Measurements from ENCODE around the gene KIF26A.

Gene KIF26A

GRCh38 chr14:104138098-104138717 is at the start of gene KIF26A:
TSS of gene KIF26A (plus strand) at chr14:104138587. CDS start at chr14:104138723, 136 bp downstream.
- no peak for DNase-seq (ENCODE audit: low read depth, low spot score)

DNA sequence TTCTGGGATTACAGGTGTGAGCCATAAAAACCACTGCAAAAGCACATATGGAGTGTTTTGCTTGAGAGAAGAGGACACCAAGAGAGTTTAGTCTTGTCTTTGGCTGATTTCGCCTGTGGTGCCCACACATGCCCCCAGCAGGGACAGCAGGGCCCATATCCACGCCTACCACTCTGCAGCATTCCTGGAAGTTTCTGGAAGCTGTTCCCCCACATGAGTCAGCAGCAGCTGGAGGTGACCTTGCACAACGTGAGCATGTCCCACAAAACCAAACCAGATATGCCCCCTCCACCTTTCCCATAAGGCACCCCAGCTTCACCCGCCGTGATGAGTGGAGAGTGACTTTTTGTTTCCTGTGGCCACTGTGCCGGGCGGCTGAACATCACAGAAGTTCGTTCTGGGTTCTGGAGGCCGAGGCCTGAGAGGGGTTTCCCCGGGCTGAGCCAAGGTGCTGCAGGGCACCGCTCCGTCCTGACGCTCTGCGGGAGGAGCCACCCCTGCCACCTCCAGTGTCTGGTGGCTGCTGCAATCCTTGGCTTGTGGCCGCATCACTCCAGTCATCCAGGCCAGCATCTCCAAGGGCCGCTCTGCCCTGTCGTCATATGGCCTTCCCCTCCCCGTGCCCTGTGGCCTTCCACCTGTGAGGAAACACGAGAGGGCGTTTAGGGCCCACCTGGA is 48.2 kb upstream of the KIF26A start:
- no peak for DNase-seq (ENCODE audit: low read depth, low spot score)

DNA sequence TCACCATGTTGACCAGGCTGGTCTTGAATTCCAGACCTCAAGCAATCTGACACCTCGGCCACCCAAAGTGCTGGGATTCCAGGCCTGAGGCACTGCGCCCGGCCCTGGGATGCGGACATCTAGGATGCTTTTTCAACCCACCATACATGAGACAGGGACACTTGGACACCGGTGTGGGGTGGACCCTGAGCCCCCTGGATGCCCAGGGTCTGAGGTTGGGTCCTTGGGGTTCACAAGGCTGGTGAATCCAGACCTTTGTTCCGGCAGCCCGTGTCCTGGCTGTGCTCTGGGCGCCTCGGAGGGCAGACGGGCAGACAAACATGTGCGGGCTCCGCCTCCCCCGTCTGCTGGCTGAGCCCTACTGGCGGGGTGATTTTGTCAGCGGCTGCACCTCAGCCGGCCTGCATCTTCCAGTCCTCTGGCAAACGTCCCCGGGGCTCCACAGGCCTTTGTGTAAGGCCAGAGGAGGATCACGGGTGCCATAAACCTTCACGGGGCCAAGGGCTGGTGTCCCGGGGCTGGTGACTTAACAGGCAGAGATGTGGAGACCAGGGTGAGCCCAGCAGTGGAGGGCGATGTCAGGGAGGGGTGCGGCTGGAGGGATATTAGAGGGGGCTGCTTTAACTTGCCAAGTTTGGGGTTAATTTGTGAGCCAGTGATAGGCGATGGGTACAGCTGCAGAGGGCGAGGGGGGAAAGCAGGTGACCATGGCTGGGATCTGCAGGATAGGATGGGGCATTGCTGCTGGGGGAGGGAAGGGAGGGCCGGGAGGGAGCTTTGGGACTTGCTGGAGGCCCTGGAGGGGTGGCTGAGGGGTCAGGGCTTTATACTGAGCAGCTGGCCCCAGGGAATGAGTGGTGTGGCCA is 47.1 kb upstream of the KIF26A start:
- no peak for DNase-seq (ENCODE audit: low read depth, low spot score)

DNA sequence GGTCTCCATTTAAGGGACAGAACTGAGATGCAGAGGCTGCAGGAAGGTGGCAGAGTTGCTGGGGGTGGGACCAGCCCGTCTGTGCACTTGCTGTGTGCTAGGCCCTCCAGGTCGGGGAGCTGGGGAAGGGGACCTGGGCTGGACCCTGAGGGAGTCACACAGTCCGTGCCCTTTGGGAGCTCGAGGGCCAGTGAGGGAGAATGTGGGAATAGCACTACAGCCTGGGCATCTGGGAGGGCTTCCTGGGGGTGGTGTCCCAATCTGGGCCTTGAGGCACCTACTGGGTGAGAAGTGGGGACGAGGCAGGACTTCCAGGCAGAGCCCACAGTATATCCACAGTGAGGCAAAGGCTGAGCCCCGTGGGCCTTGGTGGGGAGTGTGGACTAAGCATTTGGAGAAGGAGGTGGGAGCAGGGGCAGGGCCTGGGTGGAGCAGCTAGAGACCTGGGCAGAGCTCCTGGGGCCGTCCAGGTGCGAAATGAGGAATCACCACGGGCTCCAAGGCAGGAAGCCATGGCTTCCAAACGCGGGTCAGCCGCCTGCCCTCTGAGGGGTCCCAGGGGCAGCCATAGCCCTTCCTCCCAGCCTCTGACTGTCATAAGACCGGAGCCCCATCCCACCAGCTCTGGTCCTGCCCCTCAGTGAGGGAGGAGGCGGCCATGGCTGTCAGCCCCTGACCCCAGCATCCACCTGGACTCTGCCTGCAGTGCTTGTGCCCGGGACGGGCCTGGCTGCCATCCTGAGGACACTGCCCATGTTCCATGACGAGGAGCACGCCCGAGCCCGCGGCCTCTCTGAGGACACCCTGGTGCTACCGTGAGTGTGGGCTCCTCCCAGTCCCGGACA is 46.2 kb upstream of the KIF26A start:
- no peak for DNase-seq (ENCODE audit: low read depth, low spot score)

- DNase-seq (ENCODE audit: low read depth, low spot score) = no peak
Observed at GRCh38 chr14:104092931-104093365, 45.4 kb upstream of the KIF26A start.

GRCh38 chr14:104093366-104094055 is 44.9 kb upstream of the KIF26A start:
- no peak for DNase-seq (ENCODE audit: low read depth, low spot score)

DNA sequence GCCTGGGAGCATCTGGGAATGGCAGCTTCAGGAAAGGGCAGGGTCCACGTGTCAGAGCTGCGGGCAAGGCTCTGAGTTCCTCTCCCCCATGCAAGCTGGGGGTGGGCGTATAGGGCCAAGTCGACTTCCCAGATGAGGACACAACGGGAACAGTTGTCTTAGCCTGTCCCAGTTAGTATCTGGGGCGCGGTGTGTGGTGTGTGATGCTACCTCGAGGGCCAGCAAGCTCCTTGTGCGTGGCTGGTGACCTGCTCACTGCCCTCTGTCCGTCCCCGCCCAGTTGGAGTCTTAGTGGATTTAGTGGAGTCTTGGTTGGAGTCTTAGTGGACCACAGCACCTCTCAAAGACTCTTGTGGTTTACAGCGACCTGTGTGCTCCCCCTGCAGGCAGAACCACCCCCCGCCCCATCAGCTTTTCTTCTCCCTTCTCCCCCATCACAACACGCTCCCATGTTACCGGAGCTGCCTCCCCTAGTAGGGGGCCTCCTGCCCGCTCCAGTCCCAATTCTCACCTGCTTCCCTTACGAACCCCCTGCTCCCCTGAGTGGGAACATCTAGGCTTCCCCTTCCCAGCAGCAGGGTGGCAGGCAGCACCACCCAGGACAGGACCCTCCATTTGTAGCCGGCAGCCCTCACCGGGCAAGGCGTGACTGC is 44.2 kb upstream of the KIF26A start:
- no peak for DNase-seq (ENCODE audit: low read depth, low spot score)

GRCh38 chr14:104094709-104095425 is 43.5 kb upstream of the KIF26A start:
- DNase-seq (ENCODE audit: low read depth, low spot score) = no peak

DNA sequence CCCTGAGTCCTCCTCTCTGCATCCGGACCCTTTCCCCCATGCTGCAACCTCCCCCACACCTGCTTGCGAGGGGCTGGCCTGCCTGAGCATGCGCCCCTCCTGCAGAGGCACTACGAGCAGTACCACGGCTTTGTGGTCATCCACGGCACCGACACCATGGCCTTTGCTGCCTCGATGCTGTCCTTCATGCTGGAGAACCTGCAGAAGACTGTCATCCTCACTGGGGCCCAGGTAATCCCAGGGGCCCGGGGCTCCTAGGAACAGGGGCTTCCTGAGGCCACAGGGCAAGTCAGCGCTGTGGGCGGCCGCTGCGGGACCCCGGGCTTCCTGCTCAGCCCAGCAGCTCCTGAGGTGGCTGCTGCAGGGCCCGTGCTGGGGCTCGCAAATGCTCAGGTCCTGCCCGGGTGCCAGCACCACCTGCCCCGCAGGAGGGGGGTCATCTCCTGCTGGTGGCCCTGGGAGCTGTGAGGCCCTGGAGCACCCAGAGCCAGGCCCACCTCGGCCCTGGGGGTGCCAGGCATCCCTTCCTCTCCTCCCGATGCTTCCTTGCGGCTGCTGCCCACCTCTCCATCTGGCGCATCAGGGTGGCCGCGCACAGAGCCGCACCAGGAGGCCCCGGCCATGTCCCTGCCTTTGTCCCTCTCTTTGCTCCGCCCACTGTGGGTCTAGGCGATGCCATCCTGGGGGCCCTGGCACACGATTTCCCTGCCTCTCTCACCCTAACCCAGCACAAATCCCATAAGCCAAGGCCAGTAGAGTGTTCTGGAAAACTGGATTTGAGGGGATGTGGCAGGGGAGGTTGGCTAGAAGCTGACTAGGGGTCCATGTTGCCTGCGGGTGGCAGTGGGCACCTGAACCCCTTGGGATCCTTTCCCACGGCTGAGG is 42.7 kb upstream of the KIF26A start:
- no peak for DNase-seq (ENCODE audit: low read depth, low spot score)

- no peak for DNase-seq (ENCODE audit: low read depth, low spot score)
Observed at GRCh38 chr14:104096318-104096717, 42.1 kb upstream of the KIF26A start.

- DNase-seq (ENCODE audit: low read depth, low spot score) = no peak
Observed at GRCh38 chr14:104096751-104097700, 41.4 kb upstream of the KIF26A start.

DNA sequence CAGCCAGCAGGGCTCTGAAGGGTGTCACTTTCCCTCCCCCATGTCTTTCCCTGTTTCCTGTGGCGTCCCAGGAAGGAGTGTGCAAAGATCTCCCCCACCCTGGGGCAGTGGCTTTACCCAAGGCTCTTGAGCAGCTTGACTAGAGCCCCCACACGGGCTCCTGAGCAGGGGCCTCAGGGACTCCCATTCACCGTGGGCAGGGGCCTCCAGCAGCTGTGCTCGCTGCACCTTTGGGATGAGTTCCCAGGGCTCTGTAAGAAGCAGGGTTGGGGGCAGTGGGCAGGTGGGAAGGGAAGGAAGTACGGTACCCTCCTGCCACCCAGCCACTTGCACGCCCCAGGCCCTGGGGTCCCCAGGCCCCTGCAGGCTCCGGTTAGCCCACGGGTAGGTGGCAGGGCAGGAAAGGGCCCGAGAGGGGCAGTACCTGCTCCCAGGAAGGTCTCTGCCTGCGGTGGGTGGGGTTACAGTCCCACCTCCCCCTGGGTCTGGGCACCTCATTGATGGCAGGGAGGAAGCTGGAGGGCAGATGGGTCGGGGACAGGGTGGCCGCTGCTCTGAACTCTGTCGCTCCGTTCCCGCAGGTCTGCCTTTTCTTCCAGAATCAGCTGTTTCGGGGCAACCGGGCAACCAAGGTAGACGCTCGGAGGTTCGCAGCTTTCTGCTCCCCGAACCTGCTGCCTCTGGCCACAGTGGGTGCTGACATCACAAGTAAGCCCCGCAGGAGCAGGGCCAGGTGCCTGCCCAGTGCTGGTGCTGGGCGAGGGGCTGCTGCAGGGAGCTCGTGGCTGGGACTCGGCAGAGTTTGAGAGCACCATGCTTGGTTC is 39.9 kb upstream of the KIF26A start:
- no peak for DNase-seq (ENCODE audit: low read depth, low spot score)

- DNase-seq (ENCODE audit: low read depth, low spot score) = no peak
Observed at GRCh38 chr14:104099096-104100041, 39.0 kb upstream of the KIF26A start.

GRCh38 chr14:104100171-104101085 is 38.0 kb upstream of the KIF26A start:
- DNase-seq (ENCODE audit: low read depth, low spot score) = no peak

Measured in iPS DF 19.7 (cell line).